Natural killer cell (primary cell): ENCODE data around the gene GPC5. TPM values are rescaled to one million over a fixed set of nuclear protein-coding genes. Genes with fewer than 3 reads are reported as not detected.

ENCODE experiments used
- ATAC-seq, 3 donors: fragments of 150-1000 bp in 2 of 3; fragments of 200-7000 bp in 1 of 3; cut with Tn5 transposase; 1 replicate in 1 of 3; 2 replicates in 2 of 3; pipeline ENCODE4 v1.10.0; 2021; ENCODE audit warnings: mild to moderate bottlenecking in 2 of 3, moderate library complexity in 2 of 3
- DNase-seq, 2 donors: peaks; one replicate each; pipeline versions ENCODE4 v3.0.0 to v3.0.0-alpha.2; 2013 to 2021; ENCODE audit warnings: mixed read lengths in 1 of 2
- H3K27ac ChIP-seq: one replicate; pipeline ENCODE4 v1.5.1; 2013; ENCODE audit warnings: mild to moderate bottlenecking, low read length
- H3K27me3 ChIP-seq: one replicate; pipeline ENCODE4 v1.6.1; 2013; ENCODE audit warnings: low read length; ENCODE audit not compliant: control insufficient read depth, insufficient read depth
- H3K36me3 ChIP-seq: one replicate; pipeline ENCODE4 v1.6.1; 2013; ENCODE audit warnings: low read length; ENCODE audit not compliant: control insufficient read depth, insufficient read depth
- H3K4me1 ChIP-seq: one replicate; pipeline ENCODE4 v1.6.1; 2013; ENCODE audit warnings: low read length; ENCODE audit not compliant: control insufficient read depth, insufficient read depth
- H3K4me3 ChIP-seq: one replicate; pipeline ENCODE4 v1.5.1; 2013; ENCODE audit warnings: low read length
- H3K9me3 ChIP-seq: one replicate; pipeline ENCODE4 v1.6.1; 2013; ENCODE audit warnings: low read length; ENCODE audit not compliant: control insufficient read depth, insufficient read depth
- H3K27ac Mint-ChIP-seq, 2 donors: one replicate each; pipeline ENCODE4 v1.8.0; 2022; ENCODE audit warnings: mild to moderate bottlenecking in 2 of 2, mixed read lengths in 2 of 2, moderate library complexity in 1 of 2
- H3K27me3 Mint-ChIP-seq, 2 donors: one replicate each; pipeline ENCODE4 v1.8.0; 2022; ENCODE audit warnings: low read depth in 2 of 2, mixed read lengths in 2 of 2
- H3K36me3 Mint-ChIP-seq: one replicate; pipeline ENCODE4 v1.8.0; 2022; ENCODE audit warnings: mixed read lengths
- H3K4me1 Mint-ChIP-seq, 2 donors: one replicate each; pipeline ENCODE4 v1.8.0; 2022; ENCODE audit warnings: mixed read lengths in 2 of 2
- H3K4me3 Mint-ChIP-seq: one replicate; pipeline ENCODE4 v1.8.0; 2022; ENCODE audit warnings: mild to moderate bottlenecking, moderate library complexity, mixed read lengths
- H3K9me3 Mint-ChIP-seq, 2 donors: one replicate each; pipeline ENCODE4 v1.8.0; 2022; ENCODE audit warnings: mixed read lengths in 2 of 2
- CTCF ChIP-seq: fragments of 200-600 bp; IDR thresholded peaks from one replicate; pipeline ENCODE4 v1.8.0; 2022; ENCODE audit warnings: antibody characterized with exemption
- WGBS: methylation state at CpG from one replicate; pipeline ENCODE4 v1.1.7; 2013; ENCODE audit warnings: missing lambda C conversion rate; ENCODE audit not compliant: insufficient coverage; 5-methylcytosine and 5-hydroxymethylcytosine counted together
- intact Hi-C: fragments of 100-400 bp; cut with micrococcal nuclease; formaldehyde crosslinking; loops from one replicate; pipeline ENCODE4 v1.14.2; 2022
- total RNA-seq, 4 donors: library from RNA; stranded (reverse); fragments of 120-200 nt in 1 of 4; gene quantifications; one replicate each; pipeline versions ENCODE4 v1.2.3 to v1.2.4, GENCODE V29; 2013 to 2022

GPC5 gene
- total RNA-seq, 3 donors from 2014 or later (not counting 1 experiment from before 2014, with no cell fraction given) = not detected

GRCh38 chr13:91540158-91540736 is 141.8 kb downstream of the GPC5 start:
- Mint-ChIP-seq H3K27me3 (no peaks in the 10 kb centered on the region), H3K36me3 (no peaks in the 10 kb centered on the region), H3K4me3 (no peak overlapping the region), H3K27ac (no peak overlapping the region), H3K4me1 (no peaks in the 10 kb centered on the region), H3K9me3 (peaks cover 0 to 4% of the 10 kb centered on the region in 2 donors)
- ATAC-seq (no peak), DNase-seq (no peak)
- Histone ChIP-seq H3K36me3 (no peaks in the 10 kb centered on the region), H3K27ac (no peak overlapping the region), H3K4me1 (no peaks in the 10 kb centered on the region), H3K4me3 (no peak overlapping the region), H3K9me3 (no peaks in the 10 kb centered on the region), H3K27me3 (no peaks in the 10 kb centered on the region)
- 70% methylated on average over 1 of the region's 1 CpG for WGBS
- intact Hi-C loops = no loop called here
- TF ChIP-seq CTCF = no peak

GRCh38 chr13:91544723-91545122 is 146.3 kb downstream of the GPC5 start:
- H3K27ac ChIP-seq = no peak overlapping the region
- intact Hi-C loops = no loop called here
- no peak overlapping the region for H3K27ac Mint-ChIP-seq
- no peaks in the 10 kb centered on the region for H3K4me1 Mint-ChIP-seq
- no peak for TF ChIP-seq CTCF
- H3K36me3 Mint-ChIP-seq = no peaks in the 10 kb centered on the region
- no peaks in the 10 kb centered on the region for H3K4me1 ChIP-seq
- no peaks in the 10 kb centered on the region for H3K36me3 ChIP-seq
- H3K9me3 ChIP-seq = no peaks in the 10 kb centered on the region
- WGBS = 76% methylated on average over 2 of the region's 3 CpGs
- no peak for ATAC-seq
- no peak for DNase-seq
- H3K27me3 ChIP-seq = no peaks in the 10 kb centered on the region
- H3K4me3 ChIP-seq = no peak overlapping the region
- peaks cover 4 to 9% of the 10 kb centered on the region in 2 donors for H3K9me3 Mint-ChIP-seq
- no peaks in the 10 kb centered on the region for H3K27me3 Mint-ChIP-seq
- no peak overlapping the region for H3K4me3 Mint-ChIP-seq

GRCh38 chr13:91546900-91547299 is 148.5 kb downstream of the GPC5 start:
- no peaks in the 10 kb centered on the region for H3K27me3 Mint-ChIP-seq

More at GRCh38 chr13:91546900-91547299, 148.5 kb downstream of the GPC5 start:
- ATAC-seq (no peak), DNase-seq (no peak)
- no peak overlapping the region for H3K27ac ChIP-seq
- H3K4me1 ChIP-seq = no peaks in the 10 kb centered on the region
- Mint-ChIP-seq H3K4me3 (no peak overlapping the region), H3K36me3 (no peaks in the 10 kb centered on the region), H3K9me3 (peaks cover 10 to 15% of the 10 kb centered on the region in 2 donors), H3K27ac (no peak overlapping the region), H3K4me1 (no peaks in the 10 kb centered on the region)
- H3K36me3 ChIP-seq = no peaks in the 10 kb centered on the region
- no peak overlapping the region for H3K4me3 ChIP-seq
- H3K9me3 ChIP-seq = no peaks in the 10 kb centered on the region
- H3K27me3 ChIP-seq = no peaks in the 10 kb centered on the region
- WGBS = 75% methylated on average over 2 of the region's 2 CpGs
- intact Hi-C loops = no loop called here
- TF ChIP-seq CTCF = no peak
